ENCODE results near the gene RBBP6. TPM values are rescaled to one million over a fixed set of nuclear protein-coding genes. Genes with fewer than 3 reads are reported as not detected.

The RBBP6 gene
- polyA plus RNA-seq, 2 of the 4 experiments (the other 2 are of a cell fraction), result 25.0 to 49.3 TPM

DNA sequence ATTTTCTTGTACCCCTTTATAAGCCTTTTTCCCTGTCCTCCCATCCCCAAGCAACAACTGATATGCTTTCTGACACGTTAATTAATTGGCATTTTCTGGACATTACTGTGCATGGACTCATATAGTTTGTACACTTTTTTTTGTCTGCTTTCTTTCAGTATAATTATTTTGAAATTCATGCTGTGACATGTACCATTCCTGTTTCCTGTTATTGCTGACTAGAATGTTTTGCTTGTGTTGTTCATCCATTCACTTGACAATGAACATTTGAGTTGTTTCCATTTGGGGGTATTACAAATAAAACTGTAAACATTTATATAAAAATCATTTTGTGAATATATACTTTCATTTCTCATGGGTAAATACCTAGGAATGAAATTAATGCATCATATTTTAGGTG lies 50.6 kb downstream of the RBBP6 start:
- POLR2A ChIA-PET, result no interaction called here
- TF ChIP-seq, protein P1, sequence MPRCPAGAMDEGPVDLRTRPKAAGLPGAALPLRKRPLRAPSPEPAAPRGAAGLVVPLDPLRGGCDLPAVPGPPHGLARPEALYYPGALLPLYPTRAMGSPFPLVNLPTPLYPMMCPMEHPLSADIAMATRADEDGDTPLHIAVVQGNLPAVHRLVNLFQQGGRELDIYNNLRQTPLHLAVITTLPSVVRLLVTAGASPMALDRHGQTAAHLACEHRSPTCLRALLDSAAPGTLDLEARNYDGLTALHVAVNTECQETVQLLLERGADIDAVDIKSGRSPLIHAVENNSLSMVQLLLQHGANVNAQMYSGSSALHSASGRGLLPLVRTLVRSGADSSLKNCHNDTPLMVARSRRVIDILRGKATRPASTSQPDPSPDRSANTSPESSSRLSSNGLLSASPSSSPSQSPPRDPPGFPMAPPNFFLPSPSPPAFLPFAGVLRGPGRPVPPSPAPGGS (IDR thresholded peaks at IDR 0.05), result no peak
- peak; percentile 21 for TF ChIP-seq MAFK (IDR thresholded peaks at IDR 0.05; ENCODE audit: partially characterized antibody)
- ATAC-seq (no peak), DNase-seq (ENCODE audit: low read depth in 1 of 2, low spot score in 1 of 2) (no peak), FAIRE-seq (no peak)
- peaks cover 16% of the 10 kb centered on the region for H3K4me1 ChIP-seq
- CTCF ChIA-PET, result interaction anchor here (1.8 kb wide), 1 partner anchor 99 kb away, joined by 4 read pairs; no protein-coding TSS in a partner anchor
- 0 out of 6 replicates have a peak overlapping the region, but pooled peaks of 1 of the 2 experiments have one; percentile 23 for H3K27ac ChIP-seq
- 59% methylated on average over 1 of the region's 1 CpG for WGBS (ENCODE audit: missing lambda C conversion rate)
- H3K4me2 ChIP-seq, result no peak overlapping the region
- H3K9me3 ChIP-seq, result no peaks in the 10 kb centered on the region
- no peak overlapping the region for H3K4me3 ChIP-seq

DNA sequence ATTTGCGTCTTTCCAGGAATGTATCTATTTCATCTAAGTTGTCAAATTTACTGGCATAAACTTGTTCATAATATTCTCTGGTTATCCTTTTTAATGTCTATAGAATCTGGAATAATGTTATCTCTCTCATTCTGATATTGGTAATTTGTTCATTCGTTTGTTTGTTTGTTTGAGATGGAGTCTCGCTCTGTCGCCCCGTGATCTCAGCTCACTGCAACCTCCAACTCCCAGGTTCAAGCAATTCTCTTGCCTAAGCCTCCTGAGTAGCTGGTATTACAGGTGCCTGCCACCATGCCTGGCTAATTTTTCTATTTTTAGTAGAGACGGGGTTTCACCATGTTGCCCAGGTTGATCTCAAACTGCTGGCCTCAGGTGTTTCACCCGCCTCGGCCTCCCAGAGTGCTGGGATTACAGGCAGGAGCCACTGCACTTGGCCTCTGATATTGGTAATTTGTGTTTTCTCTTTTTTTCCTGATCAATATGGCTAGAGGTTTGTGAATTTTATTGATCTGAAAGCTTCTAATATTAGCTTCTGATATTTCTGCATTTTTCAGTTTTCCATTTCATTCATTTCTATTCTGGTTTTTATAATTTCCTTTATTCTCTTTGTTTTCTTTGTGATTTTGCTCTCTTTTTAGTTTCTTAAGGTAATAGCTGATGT lies 59.5 kb downstream of the RBBP6 start:
- TF ChIP-seq CHD4 (IDR thresholded peaks at IDR 0.05; ENCODE audit: borderline replicate concordance) (no peak), HEYL (CRISPR knock-in tag; IDR thresholded peaks at IDR 0.05) (no peak), TP53 (CRISPR knock-in tag; IDR thresholded peaks at IDR 0.05) (no peak), MAFK (IDR thresholded peaks at IDR 0.05; ENCODE audit: partially characterized antibody) (no peak), TFCP2L1 (CRISPR knock-in tag; IDR thresholded peaks at IDR 0.05) (no peak), CEBPB (IDR thresholded peaks at IDR 0.05) (no peak), NFE2L2 (conservative IDR thresholded peaks at IDR 0.05; ENCODE audit: low read length) (no peak), EHF (CRISPR knock-in tag; IDR thresholded peaks at IDR 0.05) (no peak), KDM5A (IDR thresholded peaks at IDR 0.05) (no peak), BHLHE40 (IDR thresholded peaks at IDR 0.05; ENCODE audit: low read depth, low read length) (no peak), CHD2 (IDR thresholded peaks at IDR 0.05; ENCODE audit: low read length, partially characterized antibody) (no peak), NR3C1 (IDR thresholded peaks at IDR 0.05) (no peak), JUNB (IDR thresholded peaks at IDR 0.05) (no peak), ZC3H11A (IDR thresholded peaks at IDR 0.05) (no peak), HOXB5 (CRISPR knock-in tag; IDR thresholded peaks at IDR 0.05) (no peak)
- TF ChIP-seq, protein P2, sequence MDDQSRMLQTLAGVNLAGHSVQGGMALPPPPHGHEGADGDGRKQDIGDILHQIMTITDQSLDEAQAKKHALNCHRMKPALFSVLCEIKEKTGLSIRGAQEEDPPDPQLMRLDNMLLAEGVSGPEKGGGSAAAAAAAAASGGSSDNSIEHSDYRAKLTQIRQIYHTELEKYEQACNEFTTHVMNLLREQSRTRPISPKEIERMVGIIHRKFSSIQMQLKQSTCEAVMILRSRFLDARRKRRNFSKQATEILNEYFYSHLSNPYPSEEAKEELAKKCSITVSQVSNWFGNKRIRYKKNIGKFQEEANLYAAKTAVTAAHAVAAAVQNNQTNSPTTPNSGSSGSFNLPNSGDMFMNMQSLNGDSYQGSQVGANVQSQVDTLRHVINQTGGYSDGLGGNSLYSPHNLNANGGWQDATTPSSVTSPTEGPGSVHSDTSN (IDR thresholded peaks at IDR 0.05), result no peak
- TF ChIP-seq, protein P3, sequence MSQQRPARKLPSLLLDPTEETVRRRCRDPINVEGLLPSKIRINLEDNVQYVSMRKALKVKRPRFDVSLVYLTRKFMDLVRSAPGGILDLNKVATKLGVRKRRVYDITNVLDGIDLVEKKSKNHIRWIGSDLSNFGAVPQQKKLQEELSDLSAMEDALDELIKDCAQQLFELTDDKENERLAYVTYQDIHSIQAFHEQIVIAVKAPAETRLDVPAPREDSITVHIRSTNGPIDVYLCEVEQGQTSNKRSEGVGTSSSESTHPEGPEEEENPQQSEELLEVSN (IDR thresholded peaks at IDR 0.05; ENCODE audit: borderline replicate concordance, low read depth), result no peak
- TF ChIP-seq, protein P1 (IDR thresholded peaks at IDR 0.05), result no peak
- DNase-seq (ENCODE audit: low read depth in 1 of 2, low spot score in 1 of 2) (no peak), FAIRE-seq (no peak), ATAC-seq (no peak)
- H3K27ac ChIP-seq, result no peak overlapping the region
- peaks cover 3% of the 10 kb centered on the region; the same call in 1 of the 3 replicates for H3K9me3 ChIP-seq
- H3K4me1 ChIP-seq, result no peaks in the 10 kb centered on the region
- CTCF ChIA-PET, result interaction anchor here (0.6 to 1.5 kb wide), 3 partner anchors 19 to 91 kb away, joined by 3 to 4 read pairs (median 3); no protein-coding TSS in a partner anchor
- 88% methylated on average over 8 of the region's 8 CpGs for WGBS (ENCODE audit: missing lambda C conversion rate)
- H3K4me2 ChIP-seq, result no peak overlapping the region
- POLR2A ChIA-PET, result no interaction called here
- no peak overlapping the region for H3K4me3 ChIP-seq

DNA sequence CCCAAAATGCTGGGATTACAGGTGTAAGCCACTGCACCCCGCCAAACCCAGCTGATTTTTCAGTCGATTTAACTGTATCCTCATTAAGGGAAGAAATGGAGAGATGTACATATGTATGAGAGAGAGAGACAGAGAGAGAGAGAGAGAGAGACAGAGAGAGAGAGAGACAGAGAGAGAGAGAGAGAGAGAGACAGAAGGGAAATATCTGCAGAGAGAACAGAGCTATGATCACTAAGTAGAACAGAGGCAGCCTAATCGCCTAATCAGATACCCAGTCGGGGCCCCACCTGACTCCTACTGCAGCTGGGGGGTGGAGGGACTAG lies 70.0 kb downstream of the RBBP6 start:
- TF ChIP-seq MAFK (IDR thresholded peaks at IDR 0.05; ENCODE audit: partially characterized antibody) (no peak), NFE2L2 (conservative IDR thresholded peaks at IDR 0.05; ENCODE audit: low read length) (no peak), HOXB13 (CRISPR knock-in tag; IDR thresholded peaks at IDR 0.05; ENCODE audit: low read depth) (no peak), ZC3H11A (IDR thresholded peaks at IDR 0.05) (no peak)
- TF ChIP-seq, protein P4, sequence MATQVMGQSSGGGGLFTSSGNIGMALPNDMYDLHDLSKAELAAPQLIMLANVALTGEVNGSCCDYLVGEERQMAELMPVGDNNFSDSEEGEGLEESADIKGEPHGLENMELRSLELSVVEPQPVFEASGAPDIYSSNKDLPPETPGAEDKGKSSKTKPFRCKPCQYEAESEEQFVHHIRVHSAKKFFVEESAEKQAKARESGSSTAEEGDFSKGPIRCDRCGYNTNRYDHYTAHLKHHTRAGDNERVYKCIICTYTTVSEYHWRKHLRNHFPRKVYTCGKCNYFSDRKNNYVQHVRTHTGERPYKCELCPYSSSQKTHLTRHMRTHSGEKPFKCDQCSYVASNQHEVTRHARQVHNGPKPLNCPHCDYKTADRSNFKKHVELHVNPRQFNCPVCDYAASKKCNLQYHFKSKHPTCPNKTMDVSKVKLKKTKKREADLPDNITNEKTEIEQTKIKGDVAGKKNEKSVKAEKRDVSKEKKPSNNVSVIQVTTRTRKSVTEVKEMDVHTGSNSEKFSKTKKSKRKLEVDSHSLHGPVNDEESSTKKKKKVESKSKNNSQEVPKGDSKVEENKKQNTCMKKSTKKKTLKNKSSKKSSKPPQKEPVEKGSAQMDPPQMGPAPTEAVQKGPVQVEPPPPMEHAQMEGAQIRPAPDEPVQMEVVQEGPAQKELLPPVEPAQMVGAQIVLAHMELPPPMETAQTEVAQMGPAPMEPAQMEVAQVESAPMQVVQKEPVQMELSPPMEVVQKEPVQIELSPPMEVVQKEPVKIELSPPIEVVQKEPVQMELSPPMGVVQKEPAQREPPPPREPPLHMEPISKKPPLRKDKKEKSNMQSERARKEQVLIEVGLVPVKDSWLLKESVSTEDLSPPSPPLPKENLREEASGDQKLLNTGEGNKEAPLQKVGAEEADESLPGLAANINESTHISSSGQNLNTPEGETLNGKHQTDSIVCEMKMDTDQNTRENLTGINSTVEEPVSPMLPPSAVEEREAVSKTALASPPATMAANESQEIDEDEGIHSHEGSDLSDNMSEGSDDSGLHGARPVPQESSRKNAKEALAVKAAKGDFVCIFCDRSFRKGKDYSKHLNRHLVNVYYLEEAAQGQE (IDR thresholded peaks at IDR 0.05), result no peak
- TF ChIP-seq, protein P5, sequence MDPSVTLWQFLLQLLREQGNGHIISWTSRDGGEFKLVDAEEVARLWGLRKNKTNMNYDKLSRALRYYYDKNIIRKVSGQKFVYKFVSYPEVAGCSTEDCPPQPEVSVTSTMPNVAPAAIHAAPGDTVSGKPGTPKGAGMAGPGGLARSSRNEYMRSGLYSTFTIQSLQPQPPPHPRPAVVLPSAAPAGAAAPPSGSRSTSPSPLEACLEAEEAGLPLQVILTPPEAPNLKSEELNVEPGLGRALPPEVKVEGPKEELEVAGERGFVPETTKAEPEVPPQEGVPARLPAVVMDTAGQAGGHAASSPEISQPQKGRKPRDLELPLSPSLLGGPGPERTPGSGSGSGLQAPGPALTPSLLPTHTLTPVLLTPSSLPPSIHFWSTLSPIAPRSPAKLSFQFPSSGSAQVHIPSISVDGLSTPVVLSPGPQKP (IDR thresholded peaks at IDR 0.05; ENCODE audit: low read depth, low read length), result no peak
- H3K4me3 ChIP-seq, result no peak overlapping the region
- ChIA-PET POLR2A (no interaction called here), CTCF (interaction anchor here (0.6 to 1.8 kb wide), 5 partner anchors 10 to 80 kb away, joined by 3 to 5 read pairs (median 3); no protein-coding TSS in a partner anchor)
- ATAC-seq (no peak; a peak in 1 of 6 replicates), DNase-seq (ENCODE audit: low read depth in 1 of 2, low spot score in 1 of 2) (no peak), FAIRE-seq (no peak)
- no peaks in the 10 kb centered on the region for H3K4me1 ChIP-seq
- 51% methylated on average over 4 of the region's 4 CpGs for whole genome bisulfite sequencing (ENCODE audit: missing lambda C conversion rate)
- 0 out of 6 replicates have a peak overlapping the region, but pooled peaks of 1 of the 2 experiments have one; percentile 16 for H3K27ac ChIP-seq
- no peaks in the 10 kb centered on the region for H3K9me3 ChIP-seq
- no peak overlapping the region for H3K4me2 ChIP-seq

Data from A549 (cell line).